HCT116 (cell line): Measurements from ENCODE around the gene NPS. TPM values are rescaled to one million over a fixed set of nuclear protein-coding genes. Genes with fewer than 3 reads are reported as not detected.
A peak's percentile ranks its signal among the peaks of the same experiment; 100 is the strongest.

Source experiments
- ATAC-seq: fragments of 200-7000 bp; cut with Tn5 transposase; 2 replicates; pipeline ENCODE4 v1.9.1; 2020; ENCODE audit warnings: mild to moderate bottlenecking, moderate library complexity
- BruUV-seq: library from RNA; stranded (reverse); fragments of 400-500 nt; replicated peaks from 2 replicates; lab custom pipeline; 2021; lab: Mats Ljungman, UMichigan
- CTCF ChIA-PET: fragments of 300-600 bp; sonication (Branson Sonifier 250); formaldehyde crosslinking; loops from one replicate; lab custom pipeline; 2021; ENCODE audit warnings: antibody characterized with exemption; lab: Charles Lee
- POLR2A ChIA-PET: fragments of 300-600, 350-600 bp; sonication (Branson Sonifier 250); formaldehyde crosslinking; loops from one replicate; lab custom pipeline; 2021; ENCODE audit warnings: antibody characterized with exemption; lab: Charles Lee
- RAD21 ChIA-PET, 2 experiments: fragments of 300-600 bp; sonication (Branson Sonifier 250); formaldehyde crosslinking; loops; one replicate each; lab custom pipeline; 2023; ENCODE audit warnings: low total read pairs in 2 of 2; ENCODE audit not compliant: uncharacterized antibody in 2 of 2, unreplicated experiment in 2 of 2, low non-redundant PET in 1 of 2; lab: Charles Lee
- DNase-seq: peaks from one replicate; pipeline ENCODE4 v3.0.0-alpha.2; 2010; ENCODE audit warnings: low read depth, low spot score
- H2AFZ ChIP-seq: fragments of 200-600 bp; shearing (Covaris generic), sonication (generic); 2 replicates; pipeline ENCODE4 v1.6.1; 2017; ENCODE audit warnings: low read depth, mixed run types, mixed read lengths, antibody characterized with exemption, low read length; ENCODE audit not compliant: poor library complexity, severe bottlenecking
- H3K27ac ChIP-seq: 2 replicates; pipeline ENCODE4 v1.5.1; 2012; ENCODE audit warnings: low read depth, low read length
- H3K27me3 ChIP-seq: fragments of 200-600 bp; sonication (generic); 2 replicates; pipeline ENCODE4 v1.6.1; 2016; ENCODE audit warnings: mixed run types, low read length, mixed read lengths; ENCODE audit not compliant: insufficient read depth
- H3K36me3 ChIP-seq, 2 experiments: fragments of 200-500 bp in 1 of 2; fragments of 200-600 bp in 1 of 2; sonication (Bioruptor generic) in 1 of 2; sonication (generic) in 1 of 2; 2 replicates each; pipeline versions ENCODE4 v1.5.1 to v1.6.1; 2014 to 2016; ENCODE audit warnings: low read length in 2 of 2, inconsistent platforms in 1 of 2, mixed read lengths in 1 of 2, mixed run types in 1 of 2; ENCODE audit not compliant: insufficient read depth in 2 of 2, control insufficient read depth in 1 of 2
- H3K4me1 ChIP-seq, 2 experiments: fragments of 200-600 bp in 1 of 2; sonication (generic) in 1 of 2; 2 replicates each; pipeline versions ENCODE4 v1.5.1 to v1.6.1; 2012 to 2017; ENCODE audit warnings: low read length in 2 of 2, inconsistent platforms in 1 of 2, mild to moderate bottlenecking in 1 of 2, mixed read lengths in 1 of 2, mixed run types in 1 of 2, moderate library complexity in 1 of 2; ENCODE audit not compliant: insufficient read depth in 2 of 2, control insufficient read depth in 1 of 2
- H3K4me2 ChIP-seq: fragments of 200-600 bp; sonication (generic); 2 replicates; pipeline ENCODE4 v1.6.1; 2017; ENCODE audit warnings: mixed run types, low read length, mixed read lengths
- H3K4me3 ChIP-seq, 2 experiments: fragments of 200-600 bp in 1 of 2; sonication (generic) in 1 of 2; replicated peaks in 1 of 2; 2 replicates each; pipeline ENCODE4 v1.5.1; 2011 to 2016; ENCODE audit warnings: low read length in 2 of 2, control low read depth in 1 of 2, low read depth in 1 of 2, mild to moderate bottlenecking in 1 of 2, mixed read lengths in 1 of 2, mixed run types in 1 of 2
- H3K79me2 ChIP-seq: fragments of 200-600 bp; sonication (generic); 2 replicates; pipeline ENCODE4 v1.6.1; 2017; ENCODE audit warnings: mild to moderate bottlenecking, mixed run types, low read length, moderate library complexity, mixed read lengths; ENCODE audit not compliant: insufficient read depth
- H3K9ac ChIP-seq: fragments of 200-600 bp; sonication (generic); 2 replicates; pipeline ENCODE4 v1.6.1; 2016; ENCODE audit warnings: low read length, mixed read lengths
- H3K9me2 ChIP-seq: fragments of 200-600 bp; sonication (generic), shearing (Covaris generic); 2 replicates; pipeline ENCODE4 v1.6.1; 2017; ENCODE audit warnings: mixed run types, mild to moderate bottlenecking, moderate library complexity; ENCODE audit not compliant: insufficient read depth
- H3K9me3 ChIP-seq, 2 experiments: fragments of 200-500 bp in 1 of 2; fragments of 200-600 bp in 1 of 2; sonication (Bioruptor generic) in 1 of 2; sonication (generic) in 1 of 2; 2 replicates each; pipeline ENCODE4 v1.6.1; 2014 to 2017; ENCODE audit warnings: low read length in 2 of 2, mixed read lengths in 2 of 2, inconsistent platforms in 1 of 2, low read depth in 1 of 2, mild to moderate bottlenecking in 1 of 2, mixed run types in 1 of 2, moderate library complexity in 1 of 2; ENCODE audit not compliant: control insufficient read depth in 1 of 2, insufficient read depth in 1 of 2
- H4K20me1 ChIP-seq: fragments of 200-600 bp; sonication (generic), shearing (Covaris generic); 2 replicates; pipeline ENCODE4 v1.6.1; 2017; ENCODE audit warnings: mixed run types, mild to moderate bottlenecking, moderate library complexity; ENCODE audit not compliant: insufficient read depth
- CTCF ChIP-seq, 3 experiments: fragments of 200-600 bp in 1 of 3; sonication (generic) in 1 of 3; IDR thresholded peaks in 2 of 3; conservative IDR thresholded peaks in 1 of 3; 2 replicates each; pipeline ENCODE4 v1.5.1; 2012 to 2017; ENCODE audit warnings: low read depth in 2 of 3, low read length in 2 of 3, antibody characterized with exemption in 1 of 3, borderline replicate concordance in 1 of 3, control low read depth in 1 of 3, mild to moderate bottlenecking in 1 of 3, mixed read lengths in 1 of 3, mixed run types in 1 of 3, moderate library complexity in 1 of 3; ENCODE audit not compliant: insufficient read depth in 1 of 3
- EZH2 ChIP-seq: fragments of 200-600 bp; sonication (generic); IDR thresholded peaks from 2 replicates; pipeline ENCODE4 v1.6.1; 2017; ENCODE audit warnings: antibody characterized with exemption, mixed run types
- REST ChIP-seq: IDR thresholded peaks from 2 replicates; pipeline ENCODE4 v1.6.1; 2012; ENCODE audit warnings: low read depth
- TCF7L2 ChIP-seq: IDR thresholded peaks from 2 replicates; pipeline ENCODE4 v1.7.0; 2011; ENCODE audit warnings: borderline replicate concordance, inconsistent platforms; ENCODE audit not compliant: insufficient read depth, insufficient read length; ENCODE audit errors: extremely low read depth
- ZBTB33 ChIP-seq: IDR thresholded peaks from 2 replicates; pipeline ENCODE4 v1.6.1; 2011; ENCODE audit warnings: mild to moderate bottlenecking, low read length, moderate library complexity; ENCODE audit not compliant: insufficient replicate concordance; ENCODE audit errors: extremely low read depth
- ZNF274 ChIP-seq: fragments of 200-500 bp; sonication (Bioruptor generic); IDR thresholded peaks from 2 replicates; pipeline ENCODE4 v1.6.1; 2014; ENCODE audit warnings: mild to moderate bottlenecking, low read depth, low read length, inconsistent platforms
- intact Hi-C: fragments of 100-400 bp; cut with micrococcal nuclease; formaldehyde crosslinking; loops from 2 replicates; pipeline ENCODE4 v1.10.0; 2022
- total RNA-seq: library from RNA; stranded (reverse); gene quantifications from one replicate; pipeline ENCODE4 v1.2.1, GENCODE V29; 2021; ENCODE audit not compliant: unreplicated experiment

Gene NPS
- total RNA-seq, 1 experiment from 2014 or later = not detected

GRCh38 chr10:127524908-127525665 is 24.0 kb upstream of the NPS start (continued):
- TF ChIP-seq REST (no peak), TCF7L2 (no peak), ZNF274 (no peak), CTCF (IDR thresholded peaks at IDR 0.05 in 2 of 3, conservative IDR thresholded peaks at IDR 0.05 in 1 of 3; ENCODE audit: borderline replicate concordance in 1 of 3, insufficient read depth in 1 of 3, low read depth in 2 of 3, low read length in 2 of 3) (no peak)

- Histone ChIP-seq H3K36me3 (no peaks in the 10 kb centered on the region), H3K9me2 (no peaks in the 10 kb centered on the region), H3K27ac (no peak overlapping the region), H4K20me1 (no peaks in the 10 kb centered on the region), H3K4me1 (peaks cover 4 to 12% of the 10 kb centered on the region in 2 experiments; a peak in 3 of 4 replicates), H3K27me3 (peaks cover 59% of the 10 kb centered on the region), H3K4me2 (no peak overlapping the region), H3K9me3 (no peaks in the 10 kb centered on the region), H3K79me2 (no peaks in the 10 kb centered on the region), H3K9ac (no peak overlapping the region)
- intact Hi-C loops = no loop called here
- ChIA-PET POLR2A (no interaction called here), CTCF (interaction anchor here (1.7 kb wide), 1 partner anchor 124 kb away, joined by 3 read pairs; no protein-coding TSS in a partner anchor), RAD21 (no interaction called here)
- no TSS peak for BruUV-seq
- TF ChIP-seq ZBTB33 (no peak), EZH2 (0 out of 2 replicates have a peak, but pooled peaks have one; percentile 88)
- TF ChIP-seq, all 23 proteins: peak for 1
- Histone ChIP-seq H2AFZ (no peak overlapping the region), H3K4me3 (no peak overlapping the region)
- DNase-seq (no peak), ATAC-seq (no peak)
These were observed 23.4 kb upstream of the NPS start for GRCh38 chr10:127525686-127526085.
